Activated CD4-positive, alpha-beta T cell treated with anti-CD3 and anti-CD28 coated beads, Interleukin-2, Interleukin-4, amounts not matched to agents 100 ng/mL and 50 ng/mL, durations not matched to agents 16 hours and 8 hours (primary cell): ENCODE results near the gene C1QB.
A peak's percentile ranks its signal among the peaks of the same experiment; 100 is the strongest.

Experiments
- DNase-seq: peaks from one replicate; pipeline ENCODE4 v3.0.0-alpha.2; 2020; ENCODE audit warnings: low spot score

C1QB gene, protein sequence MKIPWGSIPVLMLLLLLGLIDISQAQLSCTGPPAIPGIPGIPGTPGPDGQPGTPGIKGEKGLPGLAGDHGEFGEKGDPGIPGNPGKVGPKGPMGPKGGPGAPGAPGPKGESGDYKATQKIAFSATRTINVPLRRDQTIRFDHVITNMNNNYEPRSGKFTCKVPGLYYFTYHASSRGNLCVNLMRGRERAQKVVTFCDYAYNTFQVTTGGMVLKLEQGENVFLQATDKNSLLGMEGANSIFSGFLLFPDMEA

DNA sequence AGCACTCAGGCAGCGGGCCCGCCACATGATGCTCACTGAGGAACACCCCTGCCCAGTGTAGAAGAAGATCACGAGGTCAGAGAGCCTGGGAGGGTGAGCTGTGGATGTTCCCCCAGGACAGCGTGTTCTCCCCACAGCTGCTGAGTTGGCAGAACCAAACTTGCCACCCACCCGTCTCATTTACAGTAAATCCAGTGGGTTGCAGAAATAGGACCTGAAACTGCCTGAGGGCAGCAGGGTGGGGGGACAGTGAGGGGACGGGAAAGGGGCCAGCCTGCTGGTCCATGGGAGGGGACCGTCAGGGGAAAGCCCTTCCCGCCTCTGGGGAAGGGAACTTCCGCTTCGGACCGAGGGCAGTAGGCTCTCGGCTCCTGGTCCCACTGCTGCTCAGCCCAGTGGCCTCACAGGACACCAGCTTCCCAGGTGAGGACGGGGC lies at the start of gene C1QB:
C1QB (plus strand) TSS at position 356 of the 436 bp plus-strand sequence. CDS start 6,227 bp downstream, outside the sequence.
- DNase-seq, result no peak

- DNase-seq, result no peak
These were observed 46.9 kb upstream of the C1QB start for GRCh38 chr1:22606161-22606560.

- no peak for DNase-seq
These were observed 45.9 kb upstream of the C1QB start for GRCh38 chr1:22607154-22607553.

DNA sequence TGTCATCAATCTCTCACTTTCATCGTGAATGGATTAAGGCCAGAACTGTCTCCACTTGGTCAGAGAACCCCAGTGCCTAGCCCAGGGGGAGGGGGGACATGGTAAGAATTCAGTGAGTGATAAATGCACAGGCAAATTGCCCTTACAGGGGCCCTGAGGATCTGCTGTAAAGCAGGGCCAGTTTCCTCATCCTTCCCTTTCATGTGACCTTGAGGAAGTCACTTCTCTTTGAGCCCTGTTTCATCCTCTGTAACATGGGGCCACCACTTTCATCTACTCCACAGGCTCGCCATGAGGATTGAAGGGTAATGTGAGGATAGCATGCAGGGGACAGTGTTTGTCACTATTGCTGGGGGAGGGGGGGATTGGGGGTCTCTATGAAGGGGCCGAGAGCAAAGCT lies 44.7 kb upstream of the C1QB start:
- no peak for DNase-seq

DNA sequence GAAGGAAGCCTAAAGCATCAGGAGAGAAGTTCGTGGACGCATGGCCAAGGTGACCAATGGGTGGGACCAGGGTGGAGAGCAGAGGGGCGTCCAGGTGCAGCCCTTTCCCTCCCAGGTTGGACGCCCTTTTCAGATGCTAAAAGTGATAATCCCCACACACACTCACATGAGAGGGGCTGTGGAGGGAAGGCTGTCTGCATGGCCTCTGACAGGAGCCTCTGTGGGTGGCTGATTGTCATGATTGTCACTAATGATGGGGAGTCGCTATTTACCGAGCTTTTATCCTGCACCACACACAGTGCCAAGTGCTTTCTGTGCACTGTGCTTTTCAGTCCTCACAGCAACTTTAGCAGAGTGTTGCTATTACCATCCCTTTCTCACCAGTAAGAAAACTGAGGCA lies 43.7 kb upstream of the C1QB start:
- no peak for DNase-seq

DNA sequence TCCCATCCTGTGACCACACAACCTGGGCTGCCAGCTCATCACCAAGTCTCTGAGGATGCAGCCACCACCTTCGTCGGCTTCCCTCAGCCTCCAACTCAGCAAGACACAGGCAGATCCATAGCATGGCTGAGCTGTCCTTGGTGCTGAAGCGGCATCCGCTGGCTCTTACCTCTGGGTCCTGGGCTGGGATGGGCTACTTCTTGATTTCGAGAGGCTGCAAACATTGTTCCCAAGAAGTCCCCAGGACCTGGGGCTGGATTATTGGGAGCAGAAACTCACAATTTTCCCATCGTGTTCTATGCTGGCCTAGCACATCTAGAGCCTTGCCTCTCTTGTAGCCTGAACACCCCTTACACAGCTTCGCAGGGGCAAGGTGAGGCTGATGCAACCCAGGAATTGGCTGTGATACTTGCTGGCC lies 41.5 kb upstream of the C1QB start:
- DNase-seq, result peak; percentile 17

DNA sequence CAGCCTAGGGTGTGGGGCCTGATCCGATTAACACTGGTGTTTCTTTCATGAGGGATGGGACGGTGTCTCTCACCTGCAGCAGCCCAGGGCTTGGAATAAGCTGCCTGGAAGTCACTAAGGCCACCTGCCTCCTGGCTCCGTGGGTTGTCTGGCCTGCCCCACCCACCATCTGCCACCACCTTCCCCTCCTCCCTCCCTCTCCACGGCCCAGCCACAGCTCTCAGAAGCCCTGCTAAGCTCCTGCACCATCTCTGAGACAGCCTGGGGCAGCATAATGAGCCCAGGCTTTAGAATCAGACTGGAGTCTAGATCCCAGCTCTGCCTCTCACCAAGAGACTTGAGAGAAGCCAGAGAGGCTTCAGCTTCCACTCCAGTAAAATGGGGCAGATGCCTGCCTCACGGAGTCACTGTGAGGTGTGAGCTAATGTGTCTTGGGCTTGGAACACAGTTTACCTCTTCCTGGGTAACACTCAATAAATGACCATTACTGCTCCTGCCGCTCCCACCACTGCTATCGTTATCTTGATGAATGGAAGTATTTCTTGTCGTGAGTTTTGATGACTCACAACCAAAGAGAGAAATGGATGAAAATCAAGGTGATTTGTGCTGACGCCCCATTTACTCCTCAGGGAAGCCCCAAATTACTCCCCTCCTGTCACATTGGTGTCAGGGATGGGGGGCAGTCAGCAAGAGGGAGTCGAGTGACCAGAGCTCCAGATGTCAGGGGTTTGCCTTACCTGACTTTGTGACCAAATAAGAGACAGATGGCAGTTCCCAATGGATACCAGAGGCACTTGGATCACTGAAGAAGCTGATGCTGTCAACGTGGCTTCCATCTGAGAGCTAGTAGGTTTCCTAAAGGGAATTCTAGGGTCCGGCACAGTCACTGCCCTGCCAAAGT lies 40.1 kb upstream of the C1QB start:
- DNase-seq, result no peak

DNA sequence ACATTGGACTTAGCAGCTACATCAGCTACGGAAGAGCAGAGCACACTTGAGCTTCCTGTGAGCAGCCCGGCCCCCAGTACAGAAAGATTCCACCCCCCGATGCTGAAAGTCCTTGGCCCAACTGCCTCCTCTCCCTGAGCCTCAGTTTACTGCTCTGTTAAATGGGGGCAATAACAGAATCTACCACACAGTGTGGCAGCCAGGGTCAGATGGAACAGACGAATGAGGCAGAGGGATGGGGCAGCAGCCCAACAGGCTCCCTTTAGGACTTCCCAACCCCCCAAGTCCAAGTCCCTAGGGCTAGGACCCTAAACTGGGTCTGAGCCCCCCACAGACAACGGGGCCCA lies 39.5 kb upstream of the C1QB start:
- no peak for DNase-seq

GRCh38 chr1:22613951-22614350 lies 39.1 kb upstream of the C1QB start:
- DNase-seq, result no peak

DNA sequence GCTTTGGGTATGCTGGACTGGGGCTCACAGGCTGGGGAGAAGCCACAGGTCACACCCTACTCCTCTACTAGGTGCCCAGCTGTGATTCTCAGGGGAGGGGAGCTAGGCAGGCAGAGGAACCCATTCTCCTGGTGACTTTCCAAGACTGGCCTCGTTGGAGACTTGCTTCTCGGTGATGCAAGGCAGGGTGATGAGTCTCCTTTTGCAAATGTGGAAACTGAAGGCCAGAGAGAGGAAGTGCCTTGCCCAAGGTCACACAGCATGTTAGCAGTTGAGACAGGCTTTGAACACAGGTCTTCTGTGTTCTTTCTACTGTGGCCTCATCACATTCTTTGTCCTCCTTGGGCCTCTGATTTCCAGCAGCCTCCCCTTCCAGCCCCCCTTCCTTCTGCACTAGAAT lies 37.1 kb upstream of the C1QB start:
- DNase-seq, result no peak

- DNase-seq, result no peak
These were observed 36.5 kb upstream of the C1QB start for GRCh38 chr1:22616571-22616970.

GRCh38 chr1:22618056-22618455 lies 35.0 kb upstream of the C1QB start:
- no peak for DNase-seq

DNA sequence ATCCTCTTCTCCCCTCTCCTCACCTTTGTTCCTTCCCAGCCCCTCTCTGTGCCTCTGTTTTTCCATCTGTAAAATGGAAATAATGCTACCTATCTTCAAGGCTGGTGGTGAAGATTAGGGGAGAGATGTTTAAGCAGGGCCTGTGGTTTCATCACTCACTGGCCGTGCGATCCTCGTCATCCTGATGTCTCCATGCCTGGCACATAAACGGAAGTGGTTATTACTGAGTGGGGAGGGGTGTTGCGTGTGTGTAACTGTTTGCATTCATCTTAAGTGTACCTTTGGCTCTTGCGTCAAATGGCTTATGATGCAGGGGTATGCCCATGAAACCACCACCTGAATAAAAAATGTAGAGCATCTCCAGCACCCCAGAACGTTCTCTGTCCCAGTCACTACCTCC lies 33.8 kb upstream of the C1QB start:
- no peak for DNase-seq

DNA sequence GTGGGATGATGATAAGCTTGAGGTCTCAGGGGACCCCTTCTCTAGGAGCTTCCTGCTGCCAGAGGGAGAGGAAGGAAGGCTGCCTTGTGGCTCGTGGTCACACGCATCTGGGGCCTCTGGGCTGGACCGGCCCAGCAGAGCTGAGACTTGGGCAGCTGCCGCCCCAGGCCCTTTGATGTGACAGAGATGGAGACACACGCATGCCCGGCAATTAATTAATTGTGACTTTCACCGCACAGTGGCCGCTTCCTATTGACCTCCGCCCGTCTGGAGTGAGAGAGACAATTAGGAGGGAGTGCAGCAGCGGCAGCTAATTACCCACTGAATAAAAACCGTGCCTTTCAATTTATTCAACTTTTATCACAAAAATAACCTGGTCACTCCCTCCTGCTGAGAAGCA lies 33.2 kb upstream of the C1QB start:
- no peak for DNase-seq

- DNase-seq, result no peak
These were observed 31.3 kb upstream of the C1QB start for GRCh38 chr1:22621761-22622160.

DNA sequence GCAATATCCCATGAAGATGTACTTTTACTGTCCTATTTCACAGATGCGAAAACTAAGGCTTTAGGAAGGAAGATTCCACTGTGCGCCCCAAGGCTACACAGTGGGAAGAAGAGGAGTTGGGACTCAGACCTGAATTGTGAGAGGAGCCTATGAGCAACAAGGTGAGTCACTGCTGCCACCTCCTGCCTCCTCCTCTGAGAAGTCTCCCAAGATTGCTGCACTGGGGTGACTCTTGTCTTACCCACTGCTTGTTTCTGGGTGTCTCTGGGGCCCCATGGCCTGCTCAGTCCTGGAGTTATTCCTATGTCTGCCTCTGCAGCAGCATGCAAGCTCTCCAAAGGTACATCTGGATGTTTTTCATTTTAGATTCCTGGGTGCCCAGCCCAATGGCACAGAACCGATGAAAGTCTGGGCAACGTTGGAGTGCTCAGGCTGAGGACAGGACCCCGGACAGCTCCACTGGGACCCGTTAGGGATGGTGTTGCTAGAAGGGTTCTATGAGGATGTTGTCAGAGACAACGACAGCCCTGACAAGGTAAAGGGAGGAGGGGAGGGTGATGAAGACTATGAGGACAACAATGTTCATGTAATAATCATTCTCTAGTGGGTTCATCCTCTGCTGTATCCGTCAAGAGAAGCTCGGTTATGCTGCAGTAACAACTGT lies 27.6 kb upstream of the C1QB start:
- DNase-seq, result no peak

GRCh38 chr1:22626237-22627157 lies 26.5 kb upstream of the C1QB start:
- no peak for DNase-seq

DNA sequence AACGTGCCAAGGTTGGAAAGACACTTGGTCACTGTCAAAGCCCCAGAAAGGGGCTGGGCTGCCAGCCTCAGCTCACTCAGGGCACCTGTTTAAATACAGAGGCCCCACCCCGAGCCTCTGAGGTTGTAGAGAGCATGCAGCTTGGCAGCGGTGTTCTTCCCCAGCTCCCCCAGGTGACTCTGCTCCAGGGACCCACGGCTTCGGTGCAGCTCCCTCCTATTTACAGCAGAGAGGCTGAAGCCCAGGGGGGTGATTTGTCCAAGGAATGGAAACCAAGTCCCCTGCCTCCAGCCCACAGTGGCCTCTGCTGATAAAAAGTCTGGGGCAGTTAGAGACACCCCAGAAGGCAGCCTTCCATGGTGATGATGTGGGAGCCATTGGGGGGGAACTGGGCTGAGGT lies 25.7 kb upstream of the C1QB start:
- DNase-seq, result no peak

GRCh38 chr1:22628698-22629444 lies 24.2 kb upstream of the C1QB start:
- no peak for DNase-seq

DNA sequence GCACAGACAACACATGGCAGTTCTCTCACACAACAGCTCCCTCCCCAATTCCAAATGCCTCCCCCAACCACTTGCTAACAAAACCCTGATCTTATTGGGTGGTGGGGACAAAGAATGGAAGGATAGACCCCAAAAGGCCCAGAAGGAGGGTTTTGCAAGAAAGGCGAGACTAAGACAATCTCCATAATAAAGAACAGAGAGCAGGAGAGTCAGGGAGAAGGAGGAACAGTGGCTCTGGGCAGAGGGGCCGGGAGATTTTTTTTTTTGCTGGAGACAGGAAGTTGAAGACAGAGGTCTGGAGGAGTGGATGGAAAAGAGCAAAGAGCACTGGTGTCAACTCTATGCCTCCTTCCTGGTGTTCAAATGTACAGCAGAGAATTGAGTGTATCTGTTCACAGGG lies 23.1 kb upstream of the C1QB start:
- no peak for DNase-seq
